OCI-LY7 (cell line): ENCODE measurements around the gene GJC2. TPM values are rescaled to one million over a fixed set of nuclear protein-coding genes. Genes with fewer than 3 reads are reported as not detected.

ENCODE experiments used
- BruUV-seq: library from RNA; stranded (reverse); fragments of 400-500 nt; replicated peaks from 2 replicates; lab custom pipeline; 2021; lab: Mats Ljungman, UMichigan
- CTCF ChIA-PET: fragments of 300-600 bp; sonication (Branson Sonifier 250); formaldehyde crosslinking; loops from one replicate; lab custom pipeline; 2022; ENCODE audit warnings: antibody characterized with exemption; ENCODE audit not compliant: unreplicated experiment; lab: Charles Lee
- POLR2A ChIA-PET: fragments of 300-600 bp; sonication (Branson Sonifier 250); formaldehyde crosslinking; loops from one replicate; lab custom pipeline; 2022; ENCODE audit warnings: antibody characterized with exemption; lab: Charles Lee
- DNase-seq: peaks from one replicate; pipeline ENCODE4 v3.0.0-alpha.2; 2015; ENCODE audit warnings: low spot score
- H2AFZ ChIP-seq: fragments of 200-600 bp; sonication (generic), shearing (Covaris generic); 2 replicates; pipeline ENCODE4 v1.6.1; 2014; ENCODE audit warnings: mild to moderate bottlenecking, antibody characterized with exemption, low read length, moderate library complexity
- H3K27ac ChIP-seq: fragments of 200-600 bp; sonication (generic); 2 replicates; pipeline ENCODE4 v1.5.1; 2014; ENCODE audit warnings: mixed run types, low read depth, mild to moderate bottlenecking, moderate library complexity, low read length, inconsistent platforms; ENCODE audit not compliant: poor library complexity, severe bottlenecking
- H3K36me3 ChIP-seq: fragments of 200-600 bp; sonication (generic); 2 replicates; pipeline ENCODE4 v1.6.1; 2014; ENCODE audit warnings: mild to moderate bottlenecking, antibody characterized with exemption, low read length, moderate library complexity, mixed read lengths; ENCODE audit not compliant: insufficient read depth
- H3K4me1 ChIP-seq: fragments of 200-600 bp; sonication (generic); 2 replicates; pipeline ENCODE4 v1.5.1; 2014; ENCODE audit warnings: mild to moderate bottlenecking, low read length; ENCODE audit not compliant: insufficient read depth, poor library complexity, severe bottlenecking
- H3K4me2 ChIP-seq: fragments of 200-600 bp; sonication (generic); 2 replicates; pipeline ENCODE4 v1.6.1; 2014; ENCODE audit warnings: mild to moderate bottlenecking, low read length
- H3K4me3 ChIP-seq: fragments of 200-600 bp; sonication (generic); 2 replicates; pipeline ENCODE4 v1.5.1; 2014; ENCODE audit warnings: mild to moderate bottlenecking, low read depth, low read length; ENCODE audit not compliant: poor library complexity, severe bottlenecking
- H3K79me2 ChIP-seq: fragments of 200-600 bp; sonication (generic); 2 replicates; pipeline ENCODE4 v1.6.1; 2016; ENCODE audit warnings: low read depth, mild to moderate bottlenecking, low read length, moderate library complexity, mixed read lengths; ENCODE audit not compliant: insufficient read depth
- H3K9me2 ChIP-seq: fragments of 200-600 bp; sonication (generic); 2 replicates; pipeline ENCODE4 v1.6.1; 2016; ENCODE audit warnings: mild to moderate bottlenecking, low read length, mixed read lengths; ENCODE audit not compliant: insufficient read depth
- H3K9me3 ChIP-seq: fragments of 200-600 bp; sonication (generic); 2 replicates; pipeline ENCODE4 v1.6.1; 2014; ENCODE audit warnings: mild to moderate bottlenecking, mixed run types, low read length, mixed read lengths
- H4K20me1 ChIP-seq: fragments of 200-600 bp; sonication (generic); 2 replicates; pipeline ENCODE4 v1.6.1; 2014; ENCODE audit warnings: mild to moderate bottlenecking, antibody characterized with exemption, low read length, moderate library complexity, mixed read lengths; ENCODE audit not compliant: insufficient read depth
- EZH2phosphoT487 ChIP-seq: fragments of 200-600 bp; sonication (generic); IDR thresholded peaks from 2 replicates; pipeline ENCODE4 v1.6.1; 2018; ENCODE audit warnings: low read depth, borderline replicate concordance, mild to moderate bottlenecking, mixed run types, antibody characterized with exemption, low read length, moderate library complexity, mixed read lengths
- intact Hi-C: fragments of 100-400 bp; cut with micrococcal nuclease; formaldehyde crosslinking; loops from one replicate; pipeline ENCODE4 v1.10.0; 2022; ENCODE audit not compliant: unreplicated experiment
- small RNA-seq: library from RNA; depleted of rRNA; stranded (forward); fragments of <200 nt; gene quantifications from one replicate; pipeline ENCODE3, GENCODE V24; 2014
- total RNA-seq, 2 experiments: library from RNA; depleted of rRNA in 1 of 2; stranded (reverse); fragments of >200 nt in 1 of 2; shearing (Covaris generic) in 1 of 2; gene quantifications; 2 replicates each; pipeline ENCODE4 v1.2.3, GENCODE V29; 2014 to 2022
- TF ChIP-seq, protein P1 (sequence below): fragments of 200-600 bp; sonication (generic); conservative IDR thresholded peaks from 2 replicates; pipeline ENCODE4 v1.5.1; 2014; ENCODE audit warnings: mild to moderate bottlenecking, antibody characterized with exemption, low read length, moderate library complexity, mixed read lengths

GJC2 gene
- total RNA-seq, 2 experiments from 2014 or later, result 0.22 to 0.80 TPM

DNA sequence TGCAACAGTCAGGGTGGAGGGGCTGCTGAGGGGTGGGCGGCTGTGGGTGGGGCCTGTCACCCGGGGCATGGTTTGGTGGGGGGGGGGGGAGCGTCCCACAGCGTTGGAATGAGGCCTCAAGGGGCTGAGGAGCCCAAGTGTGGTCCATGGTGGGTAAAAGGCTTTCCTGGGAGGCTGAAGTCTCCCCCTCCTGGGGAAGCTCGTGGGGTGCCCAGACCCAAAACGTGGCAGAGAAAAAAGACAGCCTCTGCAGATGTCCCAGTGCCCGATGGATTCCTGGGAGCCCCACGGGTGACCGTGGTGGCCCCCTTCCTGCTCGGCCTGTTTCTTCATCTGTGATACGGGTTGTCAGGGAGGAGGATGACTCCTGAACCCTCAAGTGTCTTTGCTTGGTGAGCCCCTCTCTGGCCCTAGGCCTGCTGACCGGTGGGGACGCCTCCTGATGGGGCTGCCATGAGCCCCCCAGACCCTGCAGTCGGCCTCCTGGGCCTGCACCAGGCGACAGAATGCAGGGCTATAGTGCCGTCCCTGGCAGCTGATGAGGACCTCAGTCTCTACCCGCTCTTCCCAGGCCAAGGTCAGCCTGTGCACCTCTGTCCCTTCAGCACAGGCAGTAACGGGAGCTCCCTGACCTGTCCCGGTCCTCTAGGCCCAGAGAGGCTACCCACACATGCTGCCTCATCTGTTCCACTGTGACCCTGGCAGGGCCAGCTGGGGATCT lies 59.3 kb downstream of the GJC2 start:
- no peak overlapping the region for H3K4me3 ChIP-seq
- H3K9me3 ChIP-seq, result no peaks in the 10 kb centered on the region
- BruUV-seq, result no TSS peak
- DNase-seq, result no peak
- ChIA-PET CTCF (interaction anchor here (0.6 kb wide), 1 partner anchor 29 kb away, joined by 3 read pairs; no protein-coding TSS in a partner anchor), POLR2A (no interaction called here)
- no peak overlapping the region for H2AFZ ChIP-seq
- no peaks in the 10 kb centered on the region for H3K36me3 ChIP-seq
- no peak overlapping the region for H3K27ac ChIP-seq
- intact Hi-C loops, result no loop called here
- H4K20me1 ChIP-seq, result no peaks in the 10 kb centered on the region
- H3K4me2 ChIP-seq, result no peak overlapping the region
- H3K4me1 ChIP-seq, result peaks cover 4% of the 10 kb centered on the region
- no peaks in the 10 kb centered on the region for H3K79me2 ChIP-seq
- no peaks in the 10 kb centered on the region for H3K9me2 ChIP-seq
- no peak for TF ChIP-seq EZH2phosphoT487
- TF ChIP-seq, protein P1, sequence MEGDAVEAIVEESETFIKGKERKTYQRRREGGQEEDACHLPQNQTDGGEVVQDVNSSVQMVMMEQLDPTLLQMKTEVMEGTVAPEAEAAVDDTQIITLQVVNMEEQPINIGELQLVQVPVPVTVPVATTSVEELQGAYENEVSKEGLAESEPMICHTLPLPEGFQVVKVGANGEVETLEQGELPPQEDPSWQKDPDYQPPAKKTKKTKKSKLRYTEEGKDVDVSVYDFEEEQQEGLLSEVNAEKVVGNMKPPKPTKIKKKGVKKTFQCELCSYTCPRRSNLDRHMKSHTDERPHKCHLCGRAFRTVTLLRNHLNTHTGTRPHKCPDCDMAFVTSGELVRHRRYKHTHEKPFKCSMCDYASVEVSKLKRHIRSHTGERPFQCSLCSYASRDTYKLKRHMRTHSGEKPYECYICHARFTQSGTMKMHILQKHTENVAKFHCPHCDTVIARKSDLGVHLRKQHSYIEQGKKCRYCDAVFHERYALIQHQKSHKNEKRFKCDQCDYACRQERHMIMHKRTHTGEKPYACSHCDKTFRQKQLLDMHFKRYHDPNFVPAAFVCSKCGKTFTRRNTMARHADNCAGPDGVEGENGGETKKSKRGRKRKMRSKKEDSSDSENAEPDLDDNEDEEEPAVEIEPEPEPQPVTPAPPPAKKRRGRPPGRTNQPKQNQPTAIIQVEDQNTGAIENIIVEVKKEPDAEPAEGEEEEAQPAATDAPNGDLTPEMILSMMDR, result no peak

Small RNA genes lying within 50 kb of the gene (small RNA-seq; reads per million reads assigned to genes)
- not detected for gene AL359510.1

Other genes starting within 250 kb of the GJC2 start
- gene WNT9A, start 202.0 kb upstream of the GJC2 start, total RNA-seq (2014; rRNA removed; shearing (Covaris generic)), result not detected in 2 replicates
- gene WNT9A, start 202.0 kb upstream of the GJC2 start, total RNA-seq (2022), result not detected in 2 replicates
- not detected in 2 replicates for gene WNT3A, start 142.9 kb upstream of the GJC2 start, total RNA-seq (2014; rRNA removed; shearing (Covaris generic))
- gene WNT3A, start 142.9 kb upstream of the GJC2 start, total RNA-seq (2022), result not detected in 2 replicates
- 125 and 163 TPM in 2 replicates for gene ARF1, start 67.2 kb upstream of the GJC2 start, total RNA-seq (2014; rRNA removed; shearing (Covaris generic))
- 311 and 322 TPM in 2 replicates for gene ARF1, start 67.2 kb upstream of the GJC2 start, total RNA-seq (2022)
- gene C1orf35, start 46.6 kb upstream of the GJC2 start, total RNA-seq (2014; rRNA removed; shearing (Covaris generic)), result 33.3 and 33.4 TPM in 2 replicates
- gene C1orf35, start 46.6 kb upstream of the GJC2 start, total RNA-seq (2022), result 30.7 and 32.2 TPM in 2 replicates
- gene MRPL55, start 40.6 kb upstream of the GJC2 start, total RNA-seq (2014; rRNA removed; shearing (Covaris generic)), result 92.8 and 99.5 TPM in 2 replicates
- gene MRPL55, start 40.6 kb upstream of the GJC2 start, total RNA-seq (2022), result 46.3 and 50.0 TPM in 2 replicates
- gene GUK1, start 9.7 kb upstream of the GJC2 start, total RNA-seq (2014; rRNA removed; shearing (Covaris generic)), result 197 and 201 TPM in 2 replicates
- gene GUK1, start 9.7 kb upstream of the GJC2 start, total RNA-seq (2022), result 131 and 154 TPM in 2 replicates
- 3.2 and 9.9 TPM in 2 replicates for gene IBA57, start 15.9 kb downstream of the GJC2 start, total RNA-seq (2014; rRNA removed; shearing (Covaris generic))
- gene IBA57, start 15.9 kb downstream of the GJC2 start, total RNA-seq (2022), result 9.1 and 10.8 TPM in 2 replicates
- 29.5 and 51.1 TPM in 2 replicates for gene OBSCN, start 58.1 kb downstream of the GJC2 start, total RNA-seq (2014; rRNA removed; shearing (Covaris generic))
- gene OBSCN, start 58.1 kb downstream of the GJC2 start, total RNA-seq (2022), result 43.7 and 45.2 TPM in 2 replicates